Stomach (tissue), 9 donors: ENCODE data around the gene CCDC148. TPM values are rescaled to one million over a fixed set of nuclear protein-coding genes. Genes with fewer than 3 reads are reported as not detected.
"Not testable (repeated sequence)": the region's sequence is repeated elsewhere in the genome, so short reads cannot be mapped to it uniquely, and the experiment has no call there.

Experiments
- DNase-seq, 2 donors: peaks; one replicate each; pipeline versions ENCODE4 v3.0.0 to v3.0.0-alpha.2; 2013 to 2019
- H3K27ac ChIP-seq, 5 donors: fragments of 200-600 bp in 4 of 5; sonication (generic) in 4 of 5; one replicate each; pipeline ENCODE4 v1.5.1; 2013 to 2019; ENCODE audit warnings: mild to moderate bottlenecking in 1 of 5, moderate library complexity in 1 of 5
- H3K27me3 ChIP-seq, 3 donors: fragments of 200-600 bp; sonication (generic); one replicate each; pipeline ENCODE4 v1.5.1; 2017 to 2019; ENCODE audit warnings: mixed run types in 1 of 3
- H3K36me3 ChIP-seq, 4 donors: fragments of 200-600 bp; sonication (generic); 1 replicate in 3 of 4; 2 replicates in 1 of 4; pipeline ENCODE4 v1.5.1; 2016 to 2019
- H3K4me1 ChIP-seq, 4 donors: fragments of 200-600 bp; sonication (generic); one replicate each; pipeline ENCODE4 v1.5.1; 2016 to 2019
- H3K4me3 ChIP-seq, 4 donors: fragments of 200-600 bp; sonication (generic) in 3 of 4; one replicate each; pipeline ENCODE4 v1.5.1; 2016 to 2019; ENCODE audit warnings: mild to moderate bottlenecking in 1 of 4
- H3K9me3 ChIP-seq, 4 donors: fragments of 200-600 bp; sonication (generic); one replicate each; pipeline ENCODE4 v1.5.1; 2016 to 2019
- CTCF ChIP-seq, 7 experiments: fragments of 450-650 bp in 4 of 7; fragments of 200-600 bp in 3 of 7; sonication (generic) in 3 of 7; IDR thresholded peaks; one replicate each; pipeline ENCODE4 v1.5.1; 2016 to 2019; ENCODE audit warnings: antibody characterized with exemption in 7 of 7, control low read depth in 2 of 7, mild to moderate bottlenecking in 1 of 7
- EP300 ChIP-seq: sonication (generic); formaldehyde crosslinking; IDR thresholded peaks from one replicate; pipeline ENCODE4 v1.6.1; 2017; ENCODE audit warnings: antibody characterized with exemption
- POLR2A ChIP-seq, 4 donors: fragments of 450-650 bp; IDR thresholded peaks; one replicate each; pipeline ENCODE4 v1.6.1; 2016; ENCODE audit warnings: antibody characterized with exemption in 4 of 4, control low read depth in 2 of 4, mild to moderate bottlenecking in 1 of 4, moderate library complexity in 1 of 4
- POLR2AphosphoS5 ChIP-seq, 3 donors: sonication (generic); formaldehyde crosslinking; IDR thresholded peaks; one replicate each; pipeline ENCODE4 v1.6.1; 2016; ENCODE audit warnings: antibody characterized with exemption in 3 of 3
- WGBS, 5 donors: extraction: QIAGEN DNeasy Blood & Tissue Kit in 3 of 5; methylation state at CpG; one replicate each; pipeline versions ENCODE4 v1.1.5 to v1.1.7; 2013 to 2018; 5-methylcytosine and 5-hydroxymethylcytosine counted together
- intact Hi-C: fragments of 100-400 bp; cut with DNase I; formaldehyde crosslinking; loops from one replicate; pipeline ENCODE4 v1.15.1; 2023; ENCODE audit warnings: low total_unique reads
- polyA plus RNA-seq, 3 donors: library from polyadenylated mRNA; stranded (reverse); fragments of 200-250 nt; gene quantifications; one replicate each; pipeline ENCODE4 v1.2.3, GENCODE V29; 2013
- total RNA-seq, 5 donors: library from RNA; depleted of rRNA; stranded (reverse); fragments of >200 nt; gene quantifications; one replicate each; pipeline versions ENCODE4 v1.1.0 to v1.2.3, GENCODE V29; 2014 to 2016
- donor health status: healthy with polysubstance abuse.
- donor health status: Bipolar disorder and iron deficiency.
- donor health status: healthy.

Gene CCDC148
- total and polyA plus RNA-seq, 8 donors = 0.25 to 1.3 (median 0.43) TPM; not detected in 5

GRCh38 chr2:158481116-158481515, 24.6 kb upstream of the CCDC148 start:
- TF ChIP-seq POLR2AphosphoS5 (IDR thresholded peaks at IDR 0.05) = no peak
- no peak for TF ChIP-seq POLR2A (IDR thresholded peaks at IDR 0.05)
- H3K4me3 ChIP-seq = no peak overlapping the region
- intact Hi-C loops = no loop called here
- H3K36me3 ChIP-seq = no peaks in the 10 kb centered on the region
- no peaks in the 10 kb centered on the region for H3K9me3 ChIP-seq
- no peak for DNase-seq
- 91 to 100% (median 92%) methylated on average over 1 of the region's 1 CpG for WGBS, 5 donors
- no peak overlapping the region for H3K27ac ChIP-seq
- no peaks in the 10 kb centered on the region for H3K27me3 ChIP-seq
- peaks cover 0 to 25% (median 18%) of the 10 kb centered on the region in 4 donors for H3K4me1 ChIP-seq

- TF ChIP-seq POLR2AphosphoS5 (IDR thresholded peaks at IDR 0.05) = no peak
- no peak for DNase-seq
- H3K4me1 ChIP-seq = peaks cover 0 to 25% (median 18%) of the 10 kb centered on the region in 4 donors
- H3K4me3 ChIP-seq = no peak overlapping the region
- no peaks in the 10 kb centered on the region for H3K9me3 ChIP-seq
- no peaks in the 10 kb centered on the region for H3K36me3 ChIP-seq
- WGBS, 5 donors = 56 to 72% (median 63%) methylated on average over 1 of the region's 1 CpG
- H3K27ac ChIP-seq = no peak overlapping the region
- no peaks in the 10 kb centered on the region for H3K27me3 ChIP-seq
- intact Hi-C loops = no loop called here
Observed at GRCh38 chr2:158478816-158479215, 22.3 kb upstream of the CCDC148 start.

GRCh38 chr2:158478237-158478636, 21.7 kb upstream of the CCDC148 start:
- peaks cover 0 to 25% (median 18%) of the 10 kb centered on the region in 4 donors for H3K4me1 ChIP-seq
- intact Hi-C loops = no loop called here
- H3K27me3 ChIP-seq = no peaks in the 10 kb centered on the region
- H3K27ac ChIP-seq = no peak overlapping the region
- DNase-seq = no peak
- 58 to 80% (median 75%) methylated on average over 6 of the region's 6 CpGs for WGBS, 5 donors
- H3K9me3 ChIP-seq = no peaks in the 10 kb centered on the region
- TF ChIP-seq CTCF (IDR thresholded peaks at IDR 0.05) (no peak), EP300 (no peak), POLR2AphosphoS5 (IDR thresholded peaks at IDR 0.05) (no peak), POLR2A (IDR thresholded peaks at IDR 0.05) (no peak)
- H3K36me3 ChIP-seq = no peaks in the 10 kb centered on the region
- no peak overlapping the region for H3K4me3 ChIP-seq

- intact Hi-C loops = no loop called here
- no peak for TF ChIP-seq POLR2A (IDR thresholded peaks at IDR 0.05)
- peak in 1 of 3 donors; percentile 9 for TF ChIP-seq POLR2AphosphoS5 (IDR thresholded peaks at IDR 0.05)
- no peak for TF ChIP-seq CTCF (IDR thresholded peaks at IDR 0.05)
- no peak for TF ChIP-seq EP300
- Histone ChIP-seq H3K27me3 (no peaks in the 10 kb centered on the region), H3K9me3 (no peaks in the 10 kb centered on the region), H3K27ac (no peak overlapping the region), H3K4me3 (no peak overlapping the region), H3K36me3 (no peaks in the 10 kb centered on the region), H3K4me1 (peaks cover 0 to 25% (median 18%) of the 10 kb centered on the region in 4 donors)
- 39 to 45% (median 43%) methylated on average over 3 of the region's 3 CpGs for WGBS, 5 donors
- no peak for DNase-seq
Observed at GRCh38 chr2:158477202-158477601, 20.6 kb upstream of the CCDC148 start.

- intact Hi-C loops, DNase-seq, H3K9me3 ChIP-seq, H3K27ac ChIP-seq, H3K4me3 ChIP-seq, H3K27me3 ChIP-seq: not testable (repeated sequence)
- Histone ChIP-seq H3K4me1 (peaks cover 0 to 24% (median 16%) of the 10 kb centered on the region in 4 donors), H3K36me3 (peaks cover 0 to 10% (median 4%) of the 10 kb centered on the region in 4 donors)
- 94 to 99% (median 99%) methylated on average over 3 of the region's 3 CpGs for WGBS, 5 donors
Observed at GRCh38 chr2:158474526-158475011, 18.0 kb upstream of the CCDC148 start.

GRCh38 chr2:158473719-158474392, 17.3 kb upstream of the CCDC148 start:
- Histone ChIP-seq H3K4me1 (peaks cover 0 to 24% (median 16%) of the 10 kb centered on the region in 4 donors), H3K36me3 (peaks cover 0 to 14% (median 4%) of the 10 kb centered on the region in 4 donors), H3K4me3 (no peak overlapping the region), H3K27ac (no peak overlapping the region), H3K27me3 (no peaks in the 10 kb centered on the region), H3K9me3 (no peaks in the 10 kb centered on the region)
- 86 to 97% (median 93%) methylated on average over 8 of the region's 8 CpGs for WGBS, 5 donors
- DNase-seq = no peak
- intact Hi-C loops = no loop called here
- TF ChIP-seq CTCF (IDR thresholded peaks at IDR 0.05) = no peak
- no peak for TF ChIP-seq POLR2A (IDR thresholded peaks at IDR 0.05)
- no peak for TF ChIP-seq EP300
- TF ChIP-seq POLR2AphosphoS5 (IDR thresholded peaks at IDR 0.05) = no peak

- WGBS, 5 donors = 89 to 100% (median 98%) methylated on average over 3 of the region's 3 CpGs
- DNase-seq, intact Hi-C loops: not testable (repeated sequence)
Observed at GRCh38 chr2:158473300-158473699, 16.7 kb upstream of the CCDC148 start.

GRCh38 chr2:158472829-158473228, 16.3 kb upstream of the CCDC148 start:
- H3K9me3 ChIP-seq, intact Hi-C loops, H3K4me3 ChIP-seq, H3K27me3 ChIP-seq, DNase-seq, H3K27ac ChIP-seq: not testable (repeated sequence)
- 92 to 99% (median 97%) methylated on average over 3 of the region's 3 CpGs for WGBS, 5 donors
- peaks cover 0 to 15% (median 4%) of the 10 kb centered on the region in 4 donors for H3K36me3 ChIP-seq
- H3K4me1 ChIP-seq = peaks cover 0 to 14% (median 10%) of the 10 kb centered on the region in 4 donors

More at GRCh38 chr2:158473300-158473699, 16.7 kb upstream of the CCDC148 start:
- Histone ChIP-seq H3K36me3 (peaks cover 0 to 15% (median 4%) of the 10 kb centered on the region in 4 donors), H3K4me1 (peaks cover 0 to 18% (median 13%) of the 10 kb centered on the region in 4 donors)
- not testable (repeated sequence) for H3K27ac ChIP-seq, H3K27me3 ChIP-seq, H3K4me3 ChIP-seq, H3K9me3 ChIP-seq
